Sigmoid colon (tissue), 7 donors: Measurements from ENCODE around the gene SLC25A20. TPM values are rescaled to one million over a fixed set of nuclear protein-coding genes. Genes with fewer than 3 reads are reported as not detected.
"Not testable (repeated sequence)": the region's sequence is repeated elsewhere in the genome, so short reads cannot be mapped to it uniquely, and the experiment has no call there.

Experiments used
- DNase-seq: peaks from one replicate; pipeline ENCODE4 v3.0.0-alpha.2; 2019
- H3K27ac ChIP-seq, 4 donors: fragments of 200-600 bp; sonication (generic); one replicate each; pipeline ENCODE4 v1.5.1; 2016 to 2019; ENCODE audit warnings: mild to moderate bottlenecking in 1 of 4
- H3K27me3 ChIP-seq, 3 donors: fragments of 200-600 bp; sonication (generic); one replicate each; pipeline ENCODE4 v1.5.1; 2019; ENCODE audit warnings: mild to moderate bottlenecking in 1 of 3
- H3K36me3 ChIP-seq, 4 donors: fragments of 200-600 bp; sonication (generic); one replicate each; pipeline ENCODE4 v1.5.1; 2016 to 2019
- H3K4me1 ChIP-seq, 4 donors: fragments of 200-600 bp; sonication (generic); one replicate each; pipeline ENCODE4 v1.5.1; 2017 to 2019
- H3K4me3 ChIP-seq, 4 donors: fragments of 200-600 bp; sonication (generic); one replicate each; pipeline ENCODE4 v1.5.1; 2017 to 2019; ENCODE audit warnings: mild to moderate bottlenecking in 2 of 4, moderate library complexity in 1 of 4
- H3K9me3 ChIP-seq, 4 donors: fragments of 200-600 bp in 3 of 4; sonication (generic) in 3 of 4; one replicate each; pipeline versions ENCODE4 v1.5.1 to v1.6.1; 2013 to 2019
- CTCF ChIP-seq, 4 experiments: fragments of 450-650 bp in 3 of 4; fragments of 200-600 bp in 1 of 4; IDR thresholded peaks; one replicate each; pipeline ENCODE4 v1.5.1; 2016 to 2019; ENCODE audit warnings: antibody characterized with exemption in 4 of 4, mild to moderate bottlenecking in 3 of 4, moderate library complexity in 2 of 4
- EP300 ChIP-seq, 4 donors: sonication (generic); formaldehyde crosslinking; IDR thresholded peaks; one replicate each; pipeline ENCODE4 v1.6.1; 2017; ENCODE audit warnings: antibody characterized with exemption in 4 of 4
- POLR2A ChIP-seq, 2 donors: fragments of 450-650 bp; IDR thresholded peaks; one replicate each; pipeline ENCODE4 v1.6.1; 2016; ENCODE audit warnings: antibody characterized with exemption in 2 of 2, mild to moderate bottlenecking in 2 of 2, moderate library complexity in 2 of 2
- POLR2AphosphoS5 ChIP-seq, 4 donors: sonication (generic); formaldehyde crosslinking; IDR thresholded peaks; one replicate each; pipeline ENCODE4 v1.6.1; 2017; ENCODE audit warnings: antibody characterized with exemption in 4 of 4
- WGBS, 2 donors: extraction: QIAGEN DNeasy Blood & Tissue Kit; methylation state at CpG; one replicate each; pipeline ENCODE4 v1.1.7; 2013; 5-methylcytosine and 5-hydroxymethylcytosine counted together
- intact Hi-C: fragments of 100-400 bp; cut with DNase I; formaldehyde crosslinking; loops from one replicate; pipeline ENCODE4 v1.15.1; 2023
- polyA plus RNA-seq, 3 donors: library from polyadenylated mRNA; stranded (reverse); fragments of 200-250 nt; gene quantifications; one replicate each; pipeline ENCODE4 v1.2.3, GENCODE V29; 2013
- total RNA-seq, 4 donors: library from RNA; depleted of rRNA; stranded (reverse); fragments of >200 nt; gene quantifications; one replicate each; pipeline ENCODE4 v1.1.0, GENCODE V29; 2016
- donor health status: healthy with polysubstance abuse.
- donor health status: Bipolar disorder and iron deficiency.
- donor health status: healthy.

The SLC25A20 gene
- total and polyA plus RNA-seq, 7 donors = 18.2 to 65.2 (median 29.1) TPM

- Histone ChIP-seq H3K9me3 (no peaks in the 10 kb centered on the region), H3K4me1 (peaks cover 0 to 58% (median 52%) of the 10 kb centered on the region in 4 donors), H3K4me3 (no peak overlapping the region), H3K36me3 (peaks cover 4 to 49% (median 10%) of the 10 kb centered on the region in 4 donors), H3K27ac (peak overlapping the region in 3 of 4 donors; percentile 52 to 57 (median 57)), H3K27me3 (no peaks in the 10 kb centered on the region)
- WGBS, 2 donors = 77 to 82% methylated on average over 11 of the region's 11 CpGs
- peak; percentile 39 to 88 (median 72) for TF ChIP-seq POLR2AphosphoS5 (IDR thresholded peaks at IDR 0.05)
- no peak for TF ChIP-seq CTCF (IDR thresholded peaks at IDR 0.05)
- no peak for TF ChIP-seq POLR2A (IDR thresholded peaks at IDR 0.05)
- TF ChIP-seq EP300 (IDR thresholded peaks at IDR 0.05) = peak in 1 of 4 donors; percentile 10
- DNase-seq = no peak
- intact Hi-C loops = no loop called here
Observed at GRCh38 chr3:48926425-48927392, 28.0 kb upstream of the SLC25A20 start.

- 1% methylated on average over 54 of the region's 54 CpGs for WGBS, 2 donors
- peaks cover 0 to 33% (median 28%) of the 10 kb centered on the region in 4 donors for H3K4me1 ChIP-seq
- H3K4me3 ChIP-seq = peak overlapping the region; percentile 89 to 91 (median 90)
- intact Hi-C loops = loop anchor here (2.0 to 5.0 kb wide), 2 partner anchors 21 to 72 kb away; partner anchors contain the start of genes PRKAR2A and SLC25A20
- DNase-seq = no peak
- H3K27ac ChIP-seq = peak overlapping the region; percentile 97 to 98 (median 98)
- H3K9me3 ChIP-seq = no peaks in the 10 kb centered on the region
- H3K27me3 ChIP-seq = no peaks in the 10 kb centered on the region
- peak in 1 of 4 donors; percentile 18 for TF ChIP-seq POLR2AphosphoS5 (IDR thresholded peaks at IDR 0.05)
- TF ChIP-seq POLR2A (IDR thresholded peaks at IDR 0.05) = no peak
- peaks cover 0 to 23% (median 5%) of the 10 kb centered on the region in 4 donors for H3K36me3 ChIP-seq
Observed at GRCh38 chr3:48919215-48920138, 20.8 kb upstream of the SLC25A20 start.

- H3K36me3 ChIP-seq = peaks cover 0 to 15% (median under 1%) of the 10 kb centered on the region in 4 donors
- peak within 1 kb of the TSS; percentile 97 to 98 (median 98) for H3K27ac ChIP-seq
- 0% methylated on average over 97 of the region's 97 CpGs for WGBS, 2 donors
- H3K4me1 ChIP-seq = peaks cover 0 to 33% (median 28%) of the 10 kb centered on the region in 4 donors
- peak; percentile 83 to 96 (median 92) for TF ChIP-seq POLR2AphosphoS5 (IDR thresholded peaks at IDR 0.05)
- TF ChIP-seq CTCF (IDR thresholded peaks at IDR 0.05) = no peak
- TF ChIP-seq EP300 (IDR thresholded peaks at IDR 0.05) = peak in 1 of 4 donors; percentile 12
- TF ChIP-seq POLR2A (IDR thresholded peaks at IDR 0.05) = peak; percentile 75 to 80
- intact Hi-C loops = loop anchor here (2.0 to 5.0 kb wide), 2 partner anchors 20 to 71 kb away; partner anchors contain the start of genes PRKAR2A and SLC25A20
- H3K9me3 ChIP-seq = no peaks in the 10 kb centered on the region
- no peaks in the 10 kb centered on the region for H3K27me3 ChIP-seq
- H3K4me3 ChIP-seq = peak within 1 kb of the TSS; percentile 89 to 91 (median 90)
- peak; percentile 96 for DNase-seq
Observed at GRCh38 chr3:48918388-48919214, 19.9 kb upstream of the SLC25A20 start, which contains the start of gene ARIH2. Gene ARIH2 (plus strand): TSS chr3:48918842. CDS start chr3:48927559, 8,717 bp downstream.

GRCh38 chr3:48915296-48915695, 16.6 kb upstream of the SLC25A20 start:
- intact Hi-C loops = loop anchor here (5.0 kb wide), 1 partner anchor 68 kb away; the partner anchor contains the start of gene PRKAR2A
- H3K4me3 ChIP-seq = no peak overlapping the region
- no peaks in the 10 kb centered on the region for H3K36me3 ChIP-seq
- H3K27me3 ChIP-seq = no peaks in the 10 kb centered on the region
- WGBS, 2 donors = 74 to 77% methylated on average over 1 of the region's 1 CpG
- DNase-seq = no peak
- H3K9me3 ChIP-seq = no peaks in the 10 kb centered on the region
- H3K4me1 ChIP-seq = peaks cover 0 to 20% (median 18%) of the 10 kb centered on the region in 4 donors
- no peak overlapping the region for H3K27ac ChIP-seq
- TF ChIP-seq EP300 (IDR thresholded peaks at IDR 0.05) (no peak), POLR2AphosphoS5 (IDR thresholded peaks at IDR 0.05) (no peak), POLR2A (IDR thresholded peaks at IDR 0.05) (no peak), CTCF (IDR thresholded peaks at IDR 0.05) (no peak)

- intact Hi-C loops, H3K36me3 ChIP-seq, H3K27me3 ChIP-seq, H3K4me3 ChIP-seq, DNase-seq, H3K9me3 ChIP-seq, H3K4me1 ChIP-seq, H3K27ac ChIP-seq: not testable (repeated sequence)
- WGBS, 2 donors = 94 to 95% methylated on average over 13 of the region's 13 CpGs
Observed at GRCh38 chr3:48907026-48907425, 8.3 kb upstream of the SLC25A20 start.
